T-helper 9 cell (primary cell): ENCODE measurements around the gene ZNF428.
A peak's percentile ranks its signal among the peaks of the same experiment; 100 is the strongest.
"Not testable (repeated sequence)": the region's sequence is repeated elsewhere in the genome, so short reads cannot be mapped to it uniquely, and the experiment has no call there.

Experiments
- DNase-seq: peaks from one replicate; pipeline ENCODE4 v3.0.0-alpha.2; 2020
- total RNA-seq, 2 donors: gene quantifications; one replicate each; lab custom pipeline; 2026; lab: John Stamatoyannopoulos, UW

ZNF428 gene
- total RNA-seq: 20.6 to 21.0 reads per million in 2 donors

GRCh38 chr19:43619262-43620060, at the start of gene ZNF428:
Gene ZNF428 (minus strand): TSS chr19:43619629. CDS start chr19:43614304, 5,325 bp downstream.
- peak; percentile 77 for DNase-seq

GRCh38 chr19:43668406-43669109, 49.1 kb upstream of the ZNF428 start:
- peak; percentile 99 for DNase-seq

- no peak for DNase-seq
Measured at GRCh38 chr19:43667876-43668405, 48.5 kb upstream of the ZNF428 start.

GRCh38 chr19:43667126-43667875, 47.9 kb upstream of the ZNF428 start:
- DNase-seq: no peak

- DNase-seq: peak; percentile 39
Measured at GRCh38 chr19:43664018-43664417, 44.6 kb upstream of the ZNF428 start.

- DNase-seq: no peak
Measured at GRCh38 chr19:43662487-43662886, 43.1 kb upstream of the ZNF428 start.

GRCh38 chr19:43660971-43661360, 41.5 kb upstream of the ZNF428 start:
- no peak for DNase-seq

GRCh38 chr19:43660301-43660970, 41.0 kb upstream of the ZNF428 start:
- DNase-seq: no peak

- no peak for DNase-seq
Measured at GRCh38 chr19:43658494-43658893, 39.1 kb upstream of the ZNF428 start.

- no peak for DNase-seq
Measured at GRCh38 chr19:43658001-43658400, 38.6 kb upstream of the ZNF428 start.

- DNase-seq: no peak
Measured at GRCh38 chr19:43656436-43656835, 37.0 kb upstream of the ZNF428 start.

- no peak for DNase-seq
Measured at GRCh38 chr19:43652546-43652874, 33.1 kb upstream of the ZNF428 start.

GRCh38 chr19:43651758-43652545, 32.5 kb upstream of the ZNF428 start:
- no peak for DNase-seq

- not testable (repeated sequence) for DNase-seq
Measured at GRCh38 chr19:43650276-43650675, 30.8 kb upstream of the ZNF428 start.

- DNase-seq: no peak
Measured at GRCh38 chr19:43649514-43649913, 30.1 kb upstream of the ZNF428 start.

GRCh38 chr19:43648633-43649032, 29.2 kb upstream of the ZNF428 start:
- DNase-seq: no peak

GRCh38 chr19:43644181-43644580, 24.8 kb upstream of the ZNF428 start:
- DNase-seq: no peak

- no peak for DNase-seq
Measured at GRCh38 chr19:43643326-43643725, 23.9 kb upstream of the ZNF428 start.

GRCh38 chr19:43642531-43642930, 23.1 kb upstream of the ZNF428 start:
- no peak for DNase-seq

- DNase-seq: no peak
Measured at GRCh38 chr19:43641333-43641732, 21.9 kb upstream of the ZNF428 start.

- DNase-seq: no peak
Measured at GRCh38 chr19:43640424-43640757, 21.0 kb upstream of the ZNF428 start.
